Stimulated activated CD8-positive, alpha-beta memory T cell treated with anti-CD3 and anti-CD28 coated beads, Interleukin-4, amount 100 ng/mL, for 24 hours (primary cell): ENCODE results near the gene NEK6.
"Not testable (repeated sequence)": the region's sequence is repeated elsewhere in the genome, so short reads cannot be mapped to it uniquely, and the experiment has no call there.

Source experiments
- DNase-seq: peaks from one replicate; pipeline ENCODE4 v3.0.0-alpha.2; 2020; ENCODE audit warnings: low read depth

The NEK6 gene

DNA sequence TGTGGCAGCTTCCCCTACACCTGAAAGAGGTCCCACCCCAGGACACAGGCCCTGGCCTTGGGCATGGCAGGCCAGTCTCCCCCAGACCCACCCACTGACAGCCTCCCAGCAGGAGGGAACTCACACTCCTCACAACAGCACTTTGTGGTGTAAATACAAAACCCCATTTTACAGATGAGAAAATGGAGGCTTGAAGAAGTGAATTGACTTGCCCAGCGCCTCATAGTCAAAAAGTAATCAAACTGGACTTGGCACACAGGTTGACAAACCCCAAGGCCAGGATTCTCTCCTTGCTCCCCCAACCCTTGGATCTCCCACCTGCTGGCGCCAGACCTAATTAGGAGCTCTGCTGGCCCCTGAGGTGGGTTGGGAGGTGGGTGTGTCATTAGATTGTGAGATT is 29.2 kb upstream of the NEK6 start:
- DNase-seq, result no peak

DNA sequence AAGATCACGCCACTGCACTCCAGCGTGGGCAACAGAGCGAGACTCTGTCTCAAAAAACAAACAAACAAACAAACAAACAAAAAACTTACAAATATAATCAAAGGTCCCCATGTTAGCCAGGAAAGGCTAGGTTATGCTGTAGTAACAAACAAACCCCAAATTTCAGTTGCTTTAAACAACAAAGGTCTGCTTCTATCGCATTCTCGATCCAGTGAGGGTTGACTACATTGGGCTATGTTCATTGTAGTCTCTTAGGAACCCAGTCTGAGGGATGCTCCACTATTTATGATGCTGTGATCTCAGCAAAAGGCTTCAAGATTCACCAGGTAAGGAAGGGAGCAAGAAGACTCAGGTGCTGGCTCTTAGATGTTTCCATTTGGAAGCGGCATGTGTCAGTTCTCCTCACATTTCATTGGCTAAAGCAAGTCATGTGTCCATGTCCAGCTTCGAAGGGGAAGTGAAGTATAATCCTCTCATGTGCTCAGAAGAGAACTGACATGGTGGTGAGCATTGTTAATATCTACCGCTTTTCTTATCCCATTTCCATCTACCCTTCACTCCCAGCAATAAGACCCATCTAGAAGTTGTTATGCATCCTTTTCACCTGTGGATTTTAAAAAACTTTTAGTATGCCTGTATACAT is 26.5 kb upstream of the NEK6 start:
- no peak for DNase-seq

- no peak for DNase-seq
These were observed 19.1 kb upstream of the NEK6 start for GRCh38 chr9:124238546-124239140.

GRCh38 chr9:124239249-124240073 is 18.3 kb upstream of the NEK6 start:
- DNase-seq, result no peak

GRCh38 chr9:124242331-124243194 is 15.2 kb upstream of the NEK6 start:
- DNase-seq, result no peak

- DNase-seq, result not testable (repeated sequence)
These were observed 10.4 kb upstream of the NEK6 start for GRCh38 chr9:124247393-124247792.

DNA sequence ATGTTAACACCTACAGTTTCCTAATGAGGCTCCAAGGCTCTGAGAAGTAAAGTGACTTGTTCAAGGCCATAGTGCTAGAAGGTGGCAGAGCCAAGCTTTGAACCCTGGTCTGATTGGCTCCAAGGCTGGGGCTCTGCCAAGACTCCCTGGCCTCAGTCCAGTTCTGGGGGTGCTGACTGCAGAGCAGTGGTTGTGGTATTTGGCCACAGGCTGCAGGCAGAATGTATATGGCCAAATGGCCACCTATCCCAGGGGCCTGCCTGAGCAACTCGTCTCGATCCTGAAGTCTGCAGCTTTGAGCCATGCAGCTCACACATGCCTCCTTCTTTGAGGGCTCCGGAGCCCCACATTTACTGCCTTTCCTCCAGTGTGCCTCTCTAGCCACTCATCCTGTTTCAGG is 9.7 kb upstream of the NEK6 start:
- DNase-seq, result no peak

DNA sequence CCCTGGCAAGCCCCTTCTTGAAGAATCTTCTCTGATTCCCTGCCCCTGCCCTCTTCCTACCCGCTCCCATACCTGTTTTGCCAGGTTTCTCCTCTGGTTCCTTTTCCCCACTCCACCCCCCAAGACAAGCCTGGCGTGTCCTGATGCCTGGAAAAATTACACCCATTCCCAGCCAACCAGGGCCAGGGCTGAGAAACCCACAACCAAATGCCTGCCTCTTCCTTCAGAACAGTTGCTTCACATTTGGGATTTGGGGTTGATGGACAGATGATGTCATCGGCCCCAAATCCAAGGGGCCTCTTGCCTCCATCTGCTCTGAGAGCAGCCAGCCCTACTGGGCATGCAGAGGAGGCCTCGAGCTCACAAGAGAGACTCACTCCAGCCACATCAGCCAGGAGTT is 8.8 kb upstream of the NEK6 start:
- DNase-seq, result no peak

DNA sequence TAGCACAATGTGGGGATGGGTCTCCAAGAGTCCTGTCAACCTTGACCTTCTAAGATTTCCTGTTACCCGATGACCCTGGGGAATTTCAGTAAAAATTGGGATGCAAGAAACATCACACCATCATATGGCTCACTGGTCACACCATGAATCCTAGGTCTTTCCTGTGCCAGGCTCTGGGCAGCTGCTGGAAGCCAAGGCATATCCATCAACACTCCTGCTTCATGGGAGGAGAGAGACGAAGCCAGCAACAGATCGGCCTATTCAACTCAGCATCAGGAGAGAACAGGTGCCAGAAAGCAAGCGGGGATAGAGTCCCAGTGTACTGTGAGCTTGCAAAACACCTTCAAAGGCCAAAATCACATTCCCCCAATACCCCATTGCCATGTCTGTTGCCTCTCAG is 6.5 kb upstream of the NEK6 start:
- DNase-seq, result no peak

DNA sequence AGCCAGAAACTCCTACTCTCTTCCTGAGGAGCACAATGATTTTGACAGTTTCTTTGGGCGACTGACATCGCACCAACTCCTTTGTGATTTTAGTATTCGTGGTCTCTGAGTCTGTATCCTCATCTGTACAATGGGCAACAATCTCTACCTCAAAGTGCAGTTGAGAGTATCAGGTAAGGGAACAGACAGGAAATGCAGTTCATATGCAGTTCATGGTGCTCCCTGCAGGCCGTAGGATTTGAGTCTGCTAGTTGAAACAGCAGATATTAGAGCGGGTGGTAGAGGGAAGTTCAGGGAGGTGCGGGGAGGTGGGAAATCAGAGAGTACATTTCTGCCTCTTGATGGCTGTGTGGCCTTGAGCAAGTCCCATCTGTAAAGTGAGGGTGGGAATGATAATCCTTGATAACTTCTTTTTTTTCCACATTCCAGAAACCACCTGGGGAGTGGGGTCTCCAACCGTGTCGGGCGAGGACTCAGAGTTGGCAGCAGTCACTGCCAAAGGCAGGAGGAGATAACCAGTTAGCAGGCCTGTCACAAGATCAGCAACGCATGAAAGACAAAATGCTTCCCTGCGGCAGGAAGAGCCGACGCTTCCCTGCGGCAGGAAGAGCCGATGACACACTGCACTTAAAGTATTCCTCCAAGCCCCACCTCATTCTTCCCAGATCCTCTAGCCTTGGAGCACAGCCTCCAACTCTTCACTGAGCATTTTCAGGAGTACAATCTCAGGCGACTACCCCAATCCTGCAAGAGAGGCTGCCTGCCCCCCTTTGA is 6.0 kb upstream of the NEK6 start:
- no peak for DNase-seq

GRCh38 chr9:124252878-124253277 is 4.9 kb upstream of the NEK6 start:
- not testable (repeated sequence) for DNase-seq

GRCh38 chr9:124254261-124254682 is 3.5 kb upstream of the NEK6 start:
- DNase-seq, result peak; percentile 18

GRCh38 chr9:124255222-124255621 is 2.5 kb upstream of the NEK6 start:
- no peak for DNase-seq

DNA sequence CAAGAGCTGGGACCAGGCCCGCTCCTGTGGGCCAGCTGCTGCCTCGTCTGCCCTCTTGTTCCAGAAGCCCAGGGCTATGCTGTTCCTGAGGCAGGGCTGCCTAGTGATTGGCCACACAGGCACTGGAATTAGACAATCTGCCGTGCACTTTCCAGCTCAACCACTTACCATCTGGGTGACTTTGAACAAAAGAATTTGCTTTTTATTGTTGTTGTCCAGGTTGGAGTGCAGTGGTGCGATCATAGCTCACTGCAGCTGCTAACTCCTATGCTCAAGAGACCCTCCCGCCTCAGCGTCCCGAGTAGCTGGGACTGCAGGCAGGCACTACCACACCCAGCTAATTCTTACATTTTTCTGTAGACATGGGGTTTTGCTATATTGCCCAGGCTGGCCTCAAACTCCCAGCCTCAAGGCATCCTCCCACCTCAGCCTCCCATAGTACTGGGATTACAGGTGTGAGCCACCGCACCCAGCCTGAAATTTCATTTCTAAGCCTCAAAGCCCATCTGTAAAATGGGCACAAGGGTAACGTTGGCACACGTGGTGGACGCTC is 1.2 kb upstream of the NEK6 start:
- DNase-seq, result no peak

- no peak for DNase-seq
These were observed 492 bp upstream of the NEK6 start for GRCh38 chr9:124257070-124257843.

DNA sequence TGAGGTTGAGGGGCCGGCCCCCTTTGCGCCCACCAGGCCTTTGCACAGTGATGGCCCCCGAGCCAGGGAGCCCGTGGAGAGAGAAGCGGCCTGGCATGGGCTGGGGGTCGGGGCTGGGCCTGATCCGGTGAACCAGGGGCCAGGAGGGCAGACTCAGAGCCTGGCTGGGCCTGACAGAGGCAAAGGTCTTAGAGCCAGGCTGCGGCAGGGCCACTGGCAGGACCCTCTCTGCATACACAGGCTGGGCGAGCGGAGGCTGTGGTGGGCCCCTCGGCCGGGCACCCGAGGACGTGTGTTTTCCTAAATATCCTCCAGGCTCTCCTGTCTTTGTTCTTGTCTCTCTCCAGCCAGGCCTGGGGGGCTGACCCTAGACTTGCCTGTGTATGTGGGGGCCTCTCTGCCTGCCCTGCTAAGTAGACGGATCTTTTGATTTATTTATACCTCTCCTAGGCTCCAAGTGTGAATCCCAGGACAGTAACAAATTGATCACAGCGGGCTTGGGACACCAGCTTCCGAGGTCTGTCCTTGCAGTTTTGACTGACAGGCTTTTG is 933 bp downstream of the NEK6 start:
- DNase-seq, result no peak

- DNase-seq, result no peak
These were observed 1.5 kb downstream of the NEK6 start for GRCh38 chr9:124259158-124259808.

GRCh38 chr9:124260769-124261603 is 3.2 kb downstream of the NEK6 start:
- no peak for DNase-seq
